GM18868 (cell line): ENCODE data around the gene MFSD1.

ENCODE experiments used
- ATAC-seq: cut with Tn5 transposase; IDR thresholded peaks from one replicate; pipeline ENCODE4 v1.9.1; 2021; ENCODE audit warnings: mild to moderate bottlenecking, moderate library complexity; ENCODE audit not compliant: unreplicated experiment

MFSD1 gene

GRCh38 chr3:158809642-158810041 is 7.8 kb downstream of the MFSD1 start:
- no peak for ATAC-seq

GRCh38 chr3:158810823-158811724 is 9.2 kb downstream of the MFSD1 start:
- no peak for ATAC-seq

GRCh38 chr3:158819282-158819681 is 17.4 kb downstream of the MFSD1 start:
- ATAC-seq: no peak

GRCh38 chr3:158820521-158820920 is 18.7 kb downstream of the MFSD1 start:
- ATAC-seq: no peak

GRCh38 chr3:158821847-158822246 is 20.0 kb downstream of the MFSD1 start:
- no peak for ATAC-seq

- no peak for ATAC-seq
These were observed 21.6 kb downstream of the MFSD1 start for GRCh38 chr3:158823426-158823825.

- ATAC-seq: no peak
These were observed 25.9 kb downstream of the MFSD1 start for GRCh38 chr3:158827773-158828172.

- ATAC-seq: no peak
These were observed 28.5 kb downstream of the MFSD1 start for GRCh38 chr3:158830391-158830790.

- no peak for ATAC-seq
These were observed 30.0 kb downstream of the MFSD1 start for GRCh38 chr3:158831861-158832260.

GRCh38 chr3:158835631-158836030 is 33.8 kb downstream of the MFSD1 start:
- ATAC-seq: no peak

GRCh38 chr3:158836312-158836711 is 34.5 kb downstream of the MFSD1 start:
- no peak for ATAC-seq

GRCh38 chr3:158837240-158837639 is 35.4 kb downstream of the MFSD1 start:
- ATAC-seq: no peak

- ATAC-seq: no peak
These were observed 38.1 kb downstream of the MFSD1 start for GRCh38 chr3:158839966-158840365.

- ATAC-seq: no peak
These were observed 39.5 kb downstream of the MFSD1 start for GRCh38 chr3:158841387-158841786.

- no peak for ATAC-seq
These were observed 41.1 kb downstream of the MFSD1 start for GRCh38 chr3:158842976-158843375.

- peak; percentile 40 for ATAC-seq
These were observed 44.0 kb downstream of the MFSD1 start for GRCh38 chr3:158845765-158846350.

- peak; percentile 92 for ATAC-seq
These were observed 45.1 kb downstream of the MFSD1 start for GRCh38 chr3:158846803-158847451.

- ATAC-seq: peak; percentile 34
These were observed 45.6 kb downstream of the MFSD1 start for GRCh38 chr3:158847452-158847821.

GRCh38 chr3:158847885-158848284 is 46.0 kb downstream of the MFSD1 start:
- ATAC-seq: no peak

- ATAC-seq: no peak
These were observed 47.9 kb downstream of the MFSD1 start for GRCh38 chr3:158849757-158850156.

GRCh38 chr3:158859362-158859761 is 57.5 kb downstream of the MFSD1 start:
- no peak for ATAC-seq

- peak; percentile 35 for ATAC-seq
These were observed 61.4 kb downstream of the MFSD1 start for GRCh38 chr3:158863247-158863646.
